Measurements from ENCODE around the gene RAB15.

The RAB15 gene

DNA sequence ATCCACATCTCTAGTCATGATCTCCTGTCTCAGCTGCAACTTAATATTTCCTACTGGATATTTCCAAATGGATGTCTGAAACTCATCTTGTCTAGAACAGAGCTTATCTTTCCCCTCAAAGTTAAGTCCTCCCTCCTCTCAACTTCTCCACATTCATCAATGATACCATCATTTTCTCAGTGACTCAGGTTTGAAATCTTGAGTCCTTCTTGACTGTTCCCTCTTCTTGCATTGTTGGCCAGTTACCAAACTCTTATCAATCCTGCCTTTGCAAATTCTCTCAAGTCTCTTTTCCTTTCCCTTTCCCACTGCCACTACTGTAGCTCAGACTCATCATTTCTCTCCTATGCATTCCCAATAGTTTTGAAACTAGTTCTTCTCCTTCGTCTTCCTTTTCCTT lies 72.2 kb downstream of the RAB15 start:
- TF ChIP-seq, protein P1, sequence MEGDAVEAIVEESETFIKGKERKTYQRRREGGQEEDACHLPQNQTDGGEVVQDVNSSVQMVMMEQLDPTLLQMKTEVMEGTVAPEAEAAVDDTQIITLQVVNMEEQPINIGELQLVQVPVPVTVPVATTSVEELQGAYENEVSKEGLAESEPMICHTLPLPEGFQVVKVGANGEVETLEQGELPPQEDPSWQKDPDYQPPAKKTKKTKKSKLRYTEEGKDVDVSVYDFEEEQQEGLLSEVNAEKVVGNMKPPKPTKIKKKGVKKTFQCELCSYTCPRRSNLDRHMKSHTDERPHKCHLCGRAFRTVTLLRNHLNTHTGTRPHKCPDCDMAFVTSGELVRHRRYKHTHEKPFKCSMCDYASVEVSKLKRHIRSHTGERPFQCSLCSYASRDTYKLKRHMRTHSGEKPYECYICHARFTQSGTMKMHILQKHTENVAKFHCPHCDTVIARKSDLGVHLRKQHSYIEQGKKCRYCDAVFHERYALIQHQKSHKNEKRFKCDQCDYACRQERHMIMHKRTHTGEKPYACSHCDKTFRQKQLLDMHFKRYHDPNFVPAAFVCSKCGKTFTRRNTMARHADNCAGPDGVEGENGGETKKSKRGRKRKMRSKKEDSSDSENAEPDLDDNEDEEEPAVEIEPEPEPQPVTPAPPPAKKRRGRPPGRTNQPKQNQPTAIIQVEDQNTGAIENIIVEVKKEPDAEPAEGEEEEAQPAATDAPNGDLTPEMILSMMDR (IDR thresholded peaks at IDR 0.05; ENCODE audit: insufficient read depth, missing control alignments): no peak
- no peak for FAIRE-seq
- no peak for DNase-seq (ENCODE audit: insufficient read length, low spot score)
